ENCODE measurements around the gene CENPT. TPM values are rescaled to one million over a fixed set of nuclear protein-coding genes. Genes with fewer than 3 reads are reported as not detected.

CENPT gene
- total and polyA plus RNA-seq, 2 of the 8 experiments (the other 6 are each of a cell fraction or from before 2014, with no cell fraction given), result 42.4 to 53.4 TPM

GRCh38 chr16:67796099-67796718 lies 51.3 kb downstream of the CENPT start (continued):
- TF ChIP-seq CHD7 (IDR thresholded peaks at IDR 0.05; ENCODE audit: insufficient replicate concordance, low read length) (no peak), TBP (IDR thresholded peaks at IDR 0.05; ENCODE audit: low read depth, low read length) (no peak), TAF7 (optimal IDR thresholded peaks at IDR 0.05; ENCODE audit: borderline replicate concordance, low read depth, low read length) (no peak), BRCA1 (IDR thresholded peaks at IDR 0.05; ENCODE audit: low read depth, low read length) (no peak), PHF8 (conservative IDR thresholded peaks at IDR 0.05; ENCODE audit: low read depth, low read length) (no peak), SP4 (IDR thresholded peaks at IDR 0.05; ENCODE audit: low read length) (no peak), RFX5 (IDR thresholded peaks at IDR 0.05; ENCODE audit: borderline replicate concordance, low read depth, low read length) (no peak), CBX8 (IDR thresholded peaks at IDR 0.05; ENCODE audit: borderline replicate concordance, low read depth, low read length) (no peak), HDAC2 (IDR thresholded peaks at IDR 0.05; ENCODE audit: borderline replicate concordance in 1 of 2, low read depth in 2 of 2, low read length in 2 of 2) (no peak), CHD1 (IDR thresholded peaks at IDR 0.05; ENCODE audit: low read depth, low read length) (no peak), MAX (IDR thresholded peaks at IDR 0.05) (no peak)
